CMK (cell line): ENCODE data around the gene KRT13.
"Not testable (repeated sequence)": the region's sequence is repeated elsewhere in the genome, so short reads cannot be mapped to it uniquely, and the experiment has no call there.

Experiments
- DNase-seq: peaks from one replicate; pipeline ENCODE4 v3.0.0-alpha.2; 2010; ENCODE audit warnings: low read depth

Gene KRT13

GRCh38 chr17:41505007-41505808 is at the start of gene KRT13:
Gene KRT13 (minus strand): TSS chr17:41505612. CDS start chr17:41505550, 62 bp downstream.
- no peak for DNase-seq

DNA sequence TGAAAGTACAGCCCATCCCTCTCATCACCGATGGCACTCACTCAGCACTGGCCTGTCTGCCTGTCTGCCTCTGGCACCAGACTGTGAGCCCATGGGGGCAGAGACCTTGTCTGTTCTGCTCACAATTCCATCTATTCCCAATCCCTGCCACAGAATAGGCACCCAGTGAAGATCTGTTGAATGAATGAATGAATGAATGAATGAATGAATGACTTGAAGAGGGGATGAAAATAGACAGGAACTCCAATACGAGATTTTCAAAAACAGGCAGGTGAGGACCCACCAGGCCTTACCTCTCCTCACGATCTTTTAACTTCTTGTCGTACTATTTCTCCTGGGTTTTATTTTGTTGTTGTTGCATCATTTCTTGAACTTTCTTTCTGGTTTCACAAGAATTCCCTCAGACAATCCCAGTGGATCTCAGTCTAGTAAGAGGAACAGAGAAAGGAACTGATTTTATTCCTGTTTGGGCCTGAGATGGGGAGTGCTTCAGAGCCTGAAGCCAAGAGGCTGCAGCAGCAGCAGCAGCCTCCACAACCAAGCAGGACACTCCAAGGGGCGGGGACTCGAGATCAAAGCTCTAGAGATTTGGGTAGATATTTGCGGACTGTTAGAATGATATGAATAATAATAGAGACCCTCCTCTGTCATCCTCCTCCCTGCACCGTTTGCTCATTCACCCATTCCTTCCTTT is 48.7 kb upstream of the KRT13 start:
- no peak for DNase-seq

DNA sequence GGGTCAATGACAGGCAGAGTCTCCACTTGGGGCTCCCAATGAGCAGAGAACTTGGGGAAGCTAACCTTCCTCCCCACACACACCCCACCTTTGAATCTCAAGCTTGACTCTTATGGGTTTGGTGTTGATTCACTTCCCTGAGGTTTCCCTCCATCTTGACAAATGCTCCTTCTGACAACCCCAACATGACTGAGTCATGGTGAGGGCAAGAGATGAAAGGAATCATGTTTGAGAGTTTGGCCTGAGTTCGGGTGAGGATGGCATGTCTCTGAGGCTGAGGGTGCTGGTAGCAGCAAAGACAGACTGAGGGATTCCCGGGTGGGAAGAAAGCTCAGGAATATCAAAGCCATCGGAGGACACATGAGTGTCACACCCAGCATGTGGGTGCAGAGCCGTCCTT is 47.8 kb upstream of the KRT13 start:
- no peak for DNase-seq

GRCh38 chr17:41552455-41552854 is 47.0 kb upstream of the KRT13 start:
- DNase-seq, result no peak

GRCh38 chr17:41551365-41551764 is 46.0 kb upstream of the KRT13 start:
- no peak for DNase-seq

- no peak for DNase-seq
Measured at GRCh38 chr17:41549596-41550039, 44.2 kb upstream of the KRT13 start.

- DNase-seq, result peak; percentile 24
Measured at GRCh38 chr17:41548844-41549595, 43.6 kb upstream of the KRT13 start.

GRCh38 chr17:41547921-41548843 is 42.8 kb upstream of the KRT13 start:
- no peak for DNase-seq

- DNase-seq, result no peak
Measured at GRCh38 chr17:41547378-41547841, 42.0 kb upstream of the KRT13 start.

- DNase-seq, result no peak
Measured at GRCh38 chr17:41546819-41547218, 41.4 kb upstream of the KRT13 start.

DNA sequence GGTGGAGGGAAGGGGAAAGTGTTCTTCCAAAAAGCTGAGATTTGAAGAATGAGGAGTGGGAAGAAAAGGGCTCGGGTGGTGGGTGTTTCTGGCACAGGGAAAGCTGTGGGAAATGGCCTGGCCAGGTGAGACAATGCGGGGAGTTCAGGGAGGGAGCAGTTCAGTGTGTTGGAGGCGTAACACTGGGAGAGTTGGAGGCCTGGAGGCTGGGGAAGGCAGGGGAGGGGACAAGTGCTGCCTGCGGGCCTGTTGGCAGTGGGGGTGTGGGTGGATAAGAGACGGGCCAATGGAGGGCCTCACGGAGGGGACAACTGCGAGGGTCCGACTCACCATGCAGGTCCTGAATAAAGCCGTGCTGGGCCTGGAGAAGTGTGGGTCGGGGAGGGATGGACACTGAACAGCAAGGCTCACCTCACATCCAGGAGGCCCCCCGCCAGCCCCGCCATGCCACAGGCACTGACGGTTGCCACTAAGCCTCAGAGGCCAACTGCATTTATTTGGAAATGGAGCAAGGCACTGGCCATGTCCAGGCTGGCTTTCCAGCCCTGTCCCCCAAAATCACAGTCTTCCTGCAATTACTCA is 40.5 kb upstream of the KRT13 start:
- DNase-seq, result no peak

DNA sequence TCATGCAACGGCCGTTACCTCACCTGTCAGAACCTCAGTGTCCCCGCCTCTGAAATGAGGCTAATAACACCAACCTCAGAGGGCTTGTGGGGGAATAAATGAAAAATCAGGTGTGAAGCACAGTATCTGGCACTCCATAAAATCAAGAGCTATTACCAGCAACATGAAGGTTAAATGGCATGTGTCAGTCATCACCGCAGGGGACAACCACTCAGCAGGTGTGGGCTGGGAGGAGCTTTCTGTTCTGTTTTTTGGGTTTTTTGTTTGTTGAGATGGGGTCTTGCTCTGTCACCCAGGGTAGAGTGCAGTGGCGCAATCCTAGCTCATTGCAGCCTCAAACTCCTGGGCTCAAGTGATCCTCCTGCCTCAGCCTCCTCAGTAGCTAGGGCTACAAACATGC is 39.5 kb upstream of the KRT13 start:
- DNase-seq, result no peak

DNA sequence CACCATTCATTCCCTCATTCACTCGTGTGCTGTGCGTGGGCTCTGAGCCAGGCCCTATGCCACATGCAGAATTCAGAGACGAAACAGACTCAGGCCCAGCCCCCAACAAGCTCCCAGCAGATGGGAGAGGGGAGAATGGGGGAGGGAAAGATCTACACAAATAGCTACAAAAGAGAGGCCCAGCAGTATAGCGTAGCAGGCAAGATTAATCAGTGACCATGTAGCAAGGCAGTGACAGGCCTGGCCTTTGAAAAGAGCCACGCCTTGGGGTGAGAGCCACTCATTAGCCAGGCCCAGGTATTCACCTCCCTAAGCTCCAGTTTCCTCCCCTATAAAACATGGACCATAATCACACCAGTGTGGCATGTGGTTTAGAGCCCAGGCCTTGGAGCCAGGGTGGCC is 39.1 kb upstream of the KRT13 start:
- no peak for DNase-seq

DNA sequence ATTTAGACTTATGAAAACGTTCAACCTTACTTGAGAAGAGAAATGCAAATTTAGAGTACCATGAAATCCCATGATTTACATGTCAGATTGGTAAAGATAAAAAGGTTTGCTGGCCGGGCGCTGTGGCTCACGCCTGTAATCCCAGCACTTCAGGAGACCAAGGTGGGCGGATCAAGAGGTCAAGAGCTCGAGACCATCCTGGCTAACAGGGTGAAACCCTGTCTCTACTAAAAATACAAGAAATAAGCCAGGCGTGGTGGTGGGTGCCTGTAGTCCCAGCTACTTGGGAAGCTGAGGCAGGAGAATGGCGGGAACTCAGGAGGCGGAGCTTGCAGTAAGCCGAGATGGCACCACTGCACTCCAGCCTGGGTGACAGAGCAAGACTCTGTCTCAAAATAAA is 37.4 kb upstream of the KRT13 start:
- DNase-seq, result not testable (repeated sequence)

GRCh38 chr17:41542357-41542756 is 36.9 kb upstream of the KRT13 start:
- no peak for DNase-seq

- no peak for DNase-seq
Measured at GRCh38 chr17:41540921-41541625, 35.7 kb upstream of the KRT13 start.

GRCh38 chr17:41539979-41540701 is 34.7 kb upstream of the KRT13 start:
- no peak for DNase-seq

GRCh38 chr17:41539071-41539492 is 33.7 kb upstream of the KRT13 start:
- DNase-seq, result no peak

DNA sequence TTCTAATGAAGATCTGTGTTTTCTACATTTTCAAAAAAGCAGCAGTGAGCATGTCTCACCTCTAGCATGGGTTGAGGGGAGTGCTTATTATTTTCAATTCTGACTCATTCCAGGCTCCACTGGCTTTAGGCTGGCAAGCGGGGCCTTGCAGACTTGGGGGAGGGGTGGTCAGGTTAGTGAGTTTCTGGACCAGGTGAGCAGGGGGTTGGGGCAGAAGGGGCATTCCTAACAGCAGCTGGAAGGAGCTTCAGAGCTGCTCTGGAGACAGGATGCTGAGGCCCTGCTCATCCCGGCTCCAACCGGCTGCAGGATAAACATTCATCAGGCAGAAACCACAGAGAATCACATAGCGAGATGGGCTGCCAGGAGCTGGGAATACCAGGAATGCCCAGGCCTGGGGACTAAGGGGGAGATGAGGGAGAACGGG is 33.2 kb upstream of the KRT13 start:
- DNase-seq, result no peak

GRCh38 chr17:41537990-41538389 is 32.6 kb upstream of the KRT13 start:
- DNase-seq, result no peak
